Neural cell (in vitro differentiated cells): ENCODE data around the gene SLIT3. TPM values are rescaled to one million over a fixed set of nuclear protein-coding genes. Genes with fewer than 3 reads are reported as not detected.

Experiments used
- H2AFZ ChIP-seq: fragments of 200-600, 300-800 bp; sonication (generic), shearing (Covaris generic); 2 replicates; pipeline ENCODE4 v1.6.0; 2014; ENCODE audit warnings: low read depth, mild to moderate bottlenecking, antibody characterized with exemption, low read length, moderate library complexity
- H3F3A ChIP-seq: fragments of 200-600 bp; shearing (Covaris generic); 2 replicates; pipeline ENCODE4 v1.6.1; 2016; ENCODE audit warnings: mild to moderate bottlenecking, moderate library complexity, mixed read lengths, antibody characterized with exemption, low read length; ENCODE audit not compliant: insufficient read depth, poor library complexity, severe bottlenecking
- H3K27ac ChIP-seq: fragments of 200-600, 300-800 bp; sonication (generic), shearing (Covaris generic); 2 replicates; pipeline ENCODE4 v1.5.1; 2014; ENCODE audit warnings: mild to moderate bottlenecking, low read length, moderate library complexity
- H3K27me3 ChIP-seq: fragments of 300-800, 200-600 bp; sonication (generic), shearing (Covaris generic); 2 replicates; pipeline ENCODE4 v1.6.0; 2014; ENCODE audit warnings: mild to moderate bottlenecking, low read depth, low read length, moderate library complexity; ENCODE audit not compliant: insufficient read depth
- H3K36me3 ChIP-seq: fragments of 300-800, 200-600 bp; sonication (generic), shearing (Covaris generic); 2 replicates; pipeline ENCODE4 v1.5.1; 2014; ENCODE audit warnings: mild to moderate bottlenecking, antibody characterized with exemption, low read length, moderate library complexity; ENCODE audit not compliant: insufficient read depth
- H3K4me2 ChIP-seq: fragments of 300-800, 200-600 bp; sonication (generic), shearing (Covaris generic); 2 replicates; pipeline ENCODE4 v1.6.0; 2014; ENCODE audit warnings: mild to moderate bottlenecking, low read length
- H3K4me3 ChIP-seq: fragments of 300-800, 200-600 bp; sonication (generic), shearing (Covaris generic); 2 replicates; pipeline ENCODE4 v1.5.1; 2014; ENCODE audit warnings: mild to moderate bottlenecking, low read length, moderate library complexity
- H3K79me2 ChIP-seq: fragments of 200-600 bp; shearing (Covaris generic); replicated peaks from 2 replicates; pipeline ENCODE4 v1.6.0; 2014; ENCODE audit warnings: mild to moderate bottlenecking, low read length, moderate library complexity; ENCODE audit not compliant: insufficient read depth
- H3K9ac ChIP-seq: fragments of 300-800, 200-600 bp; sonication (generic), shearing (Covaris generic); 2 replicates; pipeline ENCODE4 v1.6.1; 2016; ENCODE audit warnings: mild to moderate bottlenecking, low read length, mixed read lengths
- H3K9me2 ChIP-seq: fragments of 200-600 bp; shearing (Covaris generic); 2 replicates; pipeline ENCODE4 v1.6.1; 2016; ENCODE audit warnings: mild to moderate bottlenecking, low read length, mixed read lengths; ENCODE audit not compliant: insufficient read depth
- H3K9me3 ChIP-seq: fragments of 200-600, 300-800 bp; sonication (generic), shearing (Covaris generic); 2 replicates; pipeline ENCODE4 v1.6.1; 2016; ENCODE audit warnings: mild to moderate bottlenecking, mixed run types, low read length, moderate library complexity, mixed read lengths
- H4K20me1 ChIP-seq: fragments of 200-600 bp; shearing (Covaris generic); 2 replicates; pipeline ENCODE4 v1.6.1; 2016; ENCODE audit warnings: mild to moderate bottlenecking, mixed run types; ENCODE audit not compliant: insufficient read depth
- EP300 ChIP-seq: fragments of 450-650 bp; conservative IDR thresholded peaks from 2 replicates; pipeline ENCODE4 v1.6.1; 2014; ENCODE audit warnings: antibody characterized with exemption, mild to moderate bottlenecking, moderate library complexity; ENCODE audit not compliant: poor library complexity, severe bottlenecking
- EZH2 ChIP-seq: fragments of 200-600, 300-800 bp; shearing (Covaris generic), sonication (generic); IDR thresholded peaks from 2 replicates; pipeline ENCODE4 v1.6.1; 2014; ENCODE audit warnings: antibody characterized with exemption, low read length, borderline replicate concordance, mild to moderate bottlenecking; ENCODE audit not compliant: insufficient read depth, poor library complexity, severe bottlenecking
- MXI1 ChIP-seq: fragments of 450-650 bp; conservative IDR thresholded peaks from 2 replicates; pipeline ENCODE4 v1.6.1; 2014; ENCODE audit warnings: antibody characterized with exemption, mild to moderate bottlenecking; ENCODE audit not compliant: poor library complexity, severe bottlenecking
- POLR2AphosphoS5 ChIP-seq: IDR thresholded peaks from 2 replicates; pipeline ENCODE4 v1.6.1; 2012
- RAD21 ChIP-seq: fragments of 450-650 bp; conservative IDR thresholded peaks from 2 replicates; pipeline ENCODE4 v1.6.1; 2014; ENCODE audit warnings: antibody characterized with exemption, mild to moderate bottlenecking, moderate library complexity
- SMC3 ChIP-seq: fragments of 450-650 bp; conservative IDR thresholded peaks from 2 replicates; pipeline ENCODE4 v1.6.1; 2014; ENCODE audit warnings: antibody characterized with exemption, mild to moderate bottlenecking, moderate library complexity; ENCODE audit not compliant: poor library complexity
- TAF1 ChIP-seq: IDR thresholded peaks from 2 replicates; pipeline ENCODE4 v1.6.1; 2012; ENCODE audit warnings: low read depth
- polyA plus RNA-seq: library from polyadenylated mRNA; depleted of rRNA; stranded (reverse); fragments of >200 nt; gene quantifications from 2 replicates; pipeline ENCODE4 v1.2.3, GENCODE V29; 2014
- TF ChIP-seq, protein P1 (sequence below): fragments of 450-650 bp; IDR thresholded peaks from 2 replicates; pipeline ENCODE4 v1.5.1; 2014; ENCODE audit warnings: antibody characterized with exemption, mild to moderate bottlenecking, moderate library complexity; ENCODE audit not compliant: poor library complexity, severe bottlenecking
- TF ChIP-seq, protein P2 (sequence below): IDR thresholded peaks from 2 replicates; pipeline ENCODE4 v1.6.1; 2012; ENCODE audit warnings: borderline replicate concordance

SLIT3 gene
- polyA plus RNA-seq, 1 donor from 2014 or later = 1.2 TPM

DNA sequence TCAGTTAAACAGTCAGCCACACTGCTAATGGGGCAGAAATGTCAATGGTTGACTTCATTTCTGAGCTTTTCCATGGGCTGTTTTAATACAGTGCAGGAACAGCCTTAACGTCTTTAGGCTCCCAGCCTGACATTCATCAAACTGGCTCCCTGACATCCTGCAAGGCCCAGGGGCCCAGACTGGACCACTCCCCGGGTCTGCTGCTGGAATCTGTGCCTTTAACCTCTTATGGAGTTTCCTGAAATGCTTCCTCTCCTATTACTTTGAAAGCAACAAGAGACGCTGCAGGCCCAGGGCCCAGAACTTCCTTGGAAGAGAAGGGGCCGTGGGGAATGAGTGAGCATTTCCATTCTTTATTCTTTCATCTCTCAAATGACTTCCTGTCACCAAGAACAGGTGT, 504.9 kb downstream of the SLIT3 start:
- H3K4me3 ChIP-seq = no peak overlapping the region
- no peaks in the 10 kb centered on the region for H3K36me3 ChIP-seq
- H4K20me1 ChIP-seq = no peaks in the 10 kb centered on the region
- H3F3A ChIP-seq = no peaks in the 10 kb centered on the region
- no peaks in the 10 kb centered on the region for H3K27me3 ChIP-seq
- no peak overlapping the region for H3K9ac ChIP-seq
- H3K4me2 ChIP-seq = no peak overlapping the region
- H2AFZ ChIP-seq = no peak overlapping the region
- no peaks in the 10 kb centered on the region for H3K9me3 ChIP-seq
- H3K79me2 ChIP-seq = no peaks in the 10 kb centered on the region
- no peaks in the 10 kb centered on the region for H3K9me2 ChIP-seq
- H3K27ac ChIP-seq = no peak overlapping the region
- no peak for TF ChIP-seq EZH2
- no peak for TF ChIP-seq TAF1
- TF ChIP-seq, protein P1, sequence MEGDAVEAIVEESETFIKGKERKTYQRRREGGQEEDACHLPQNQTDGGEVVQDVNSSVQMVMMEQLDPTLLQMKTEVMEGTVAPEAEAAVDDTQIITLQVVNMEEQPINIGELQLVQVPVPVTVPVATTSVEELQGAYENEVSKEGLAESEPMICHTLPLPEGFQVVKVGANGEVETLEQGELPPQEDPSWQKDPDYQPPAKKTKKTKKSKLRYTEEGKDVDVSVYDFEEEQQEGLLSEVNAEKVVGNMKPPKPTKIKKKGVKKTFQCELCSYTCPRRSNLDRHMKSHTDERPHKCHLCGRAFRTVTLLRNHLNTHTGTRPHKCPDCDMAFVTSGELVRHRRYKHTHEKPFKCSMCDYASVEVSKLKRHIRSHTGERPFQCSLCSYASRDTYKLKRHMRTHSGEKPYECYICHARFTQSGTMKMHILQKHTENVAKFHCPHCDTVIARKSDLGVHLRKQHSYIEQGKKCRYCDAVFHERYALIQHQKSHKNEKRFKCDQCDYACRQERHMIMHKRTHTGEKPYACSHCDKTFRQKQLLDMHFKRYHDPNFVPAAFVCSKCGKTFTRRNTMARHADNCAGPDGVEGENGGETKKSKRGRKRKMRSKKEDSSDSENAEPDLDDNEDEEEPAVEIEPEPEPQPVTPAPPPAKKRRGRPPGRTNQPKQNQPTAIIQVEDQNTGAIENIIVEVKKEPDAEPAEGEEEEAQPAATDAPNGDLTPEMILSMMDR = no peak
- no peak for TF ChIP-seq POLR2AphosphoS5
- no peak for TF ChIP-seq MXI1
- no peak for TF ChIP-seq RAD21
- no peak for TF ChIP-seq SMC3
- TF ChIP-seq, protein P2, sequence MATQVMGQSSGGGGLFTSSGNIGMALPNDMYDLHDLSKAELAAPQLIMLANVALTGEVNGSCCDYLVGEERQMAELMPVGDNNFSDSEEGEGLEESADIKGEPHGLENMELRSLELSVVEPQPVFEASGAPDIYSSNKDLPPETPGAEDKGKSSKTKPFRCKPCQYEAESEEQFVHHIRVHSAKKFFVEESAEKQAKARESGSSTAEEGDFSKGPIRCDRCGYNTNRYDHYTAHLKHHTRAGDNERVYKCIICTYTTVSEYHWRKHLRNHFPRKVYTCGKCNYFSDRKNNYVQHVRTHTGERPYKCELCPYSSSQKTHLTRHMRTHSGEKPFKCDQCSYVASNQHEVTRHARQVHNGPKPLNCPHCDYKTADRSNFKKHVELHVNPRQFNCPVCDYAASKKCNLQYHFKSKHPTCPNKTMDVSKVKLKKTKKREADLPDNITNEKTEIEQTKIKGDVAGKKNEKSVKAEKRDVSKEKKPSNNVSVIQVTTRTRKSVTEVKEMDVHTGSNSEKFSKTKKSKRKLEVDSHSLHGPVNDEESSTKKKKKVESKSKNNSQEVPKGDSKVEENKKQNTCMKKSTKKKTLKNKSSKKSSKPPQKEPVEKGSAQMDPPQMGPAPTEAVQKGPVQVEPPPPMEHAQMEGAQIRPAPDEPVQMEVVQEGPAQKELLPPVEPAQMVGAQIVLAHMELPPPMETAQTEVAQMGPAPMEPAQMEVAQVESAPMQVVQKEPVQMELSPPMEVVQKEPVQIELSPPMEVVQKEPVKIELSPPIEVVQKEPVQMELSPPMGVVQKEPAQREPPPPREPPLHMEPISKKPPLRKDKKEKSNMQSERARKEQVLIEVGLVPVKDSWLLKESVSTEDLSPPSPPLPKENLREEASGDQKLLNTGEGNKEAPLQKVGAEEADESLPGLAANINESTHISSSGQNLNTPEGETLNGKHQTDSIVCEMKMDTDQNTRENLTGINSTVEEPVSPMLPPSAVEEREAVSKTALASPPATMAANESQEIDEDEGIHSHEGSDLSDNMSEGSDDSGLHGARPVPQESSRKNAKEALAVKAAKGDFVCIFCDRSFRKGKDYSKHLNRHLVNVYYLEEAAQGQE = no peak
- TF ChIP-seq EP300 = no peak

DNA sequence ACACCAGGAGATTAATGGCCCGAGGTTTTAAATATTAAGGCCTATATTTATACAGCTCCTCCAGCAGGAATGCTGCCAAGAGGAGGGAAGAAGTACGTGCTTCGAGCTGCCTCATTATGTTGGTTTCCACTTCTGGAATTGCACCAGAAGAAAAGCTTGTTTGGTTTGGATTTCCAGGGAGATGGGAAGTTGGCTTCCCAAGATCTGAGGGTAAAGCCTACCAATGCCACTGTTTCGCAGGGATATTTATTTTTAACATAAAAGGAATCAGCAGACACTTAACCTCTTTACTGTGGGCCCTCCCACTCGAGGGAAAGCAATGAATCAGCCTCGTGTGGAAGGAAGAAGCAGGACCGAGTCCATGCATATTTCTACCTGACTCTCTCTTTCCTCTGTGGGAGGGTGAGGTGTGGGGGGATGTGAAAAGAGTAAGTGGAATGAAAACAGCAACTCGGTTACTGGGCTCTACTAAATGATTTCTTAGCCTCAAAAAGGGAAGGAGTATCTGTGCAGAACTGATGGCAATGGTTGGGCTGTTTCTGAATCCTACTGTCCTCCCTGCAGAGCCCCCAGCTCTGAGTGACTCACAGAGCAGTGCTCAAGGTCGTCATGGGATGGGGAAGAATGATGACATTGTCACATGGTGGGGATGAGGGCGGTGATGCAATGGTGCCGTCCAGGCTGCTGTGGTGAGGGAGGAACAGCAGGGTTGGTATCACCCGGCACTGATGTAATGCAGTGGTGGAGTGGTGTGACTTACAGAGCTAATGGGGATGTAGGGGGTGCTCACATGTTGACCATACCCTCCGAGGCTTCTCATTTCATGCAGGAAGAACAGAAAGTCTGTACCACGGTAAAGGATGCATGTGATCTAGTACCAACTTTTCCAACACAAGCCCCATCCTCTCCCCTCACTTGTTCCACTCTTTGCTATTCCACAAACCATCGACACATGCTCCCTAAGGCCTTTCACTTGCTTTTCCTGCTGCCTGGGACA, 506.8 kb downstream of the SLIT3 start:
- no peak overlapping the region for H2AFZ ChIP-seq
- no peaks in the 10 kb centered on the region for H4K20me1 ChIP-seq
- H3K9me3 ChIP-seq = no peaks in the 10 kb centered on the region
- no peaks in the 10 kb centered on the region for H3K36me3 ChIP-seq
- H3K4me2 ChIP-seq = no peak overlapping the region
- H3K79me2 ChIP-seq = no peaks in the 10 kb centered on the region
- H3F3A ChIP-seq = no peaks in the 10 kb centered on the region
- H3K9ac ChIP-seq = no peak overlapping the region
- no peak for TF ChIP-seq SMC3
- TF ChIP-seq RAD21 = no peak
- TF ChIP-seq MXI1 = no peak
- H3K4me3 ChIP-seq = no peak overlapping the region
- H3K9me2 ChIP-seq = no peaks in the 10 kb centered on the region
- H3K27ac ChIP-seq = no peak overlapping the region
- H3K27me3 ChIP-seq = no peaks in the 10 kb centered on the region
